ENCODE measurements around the gene COBLL1.

DNA sequence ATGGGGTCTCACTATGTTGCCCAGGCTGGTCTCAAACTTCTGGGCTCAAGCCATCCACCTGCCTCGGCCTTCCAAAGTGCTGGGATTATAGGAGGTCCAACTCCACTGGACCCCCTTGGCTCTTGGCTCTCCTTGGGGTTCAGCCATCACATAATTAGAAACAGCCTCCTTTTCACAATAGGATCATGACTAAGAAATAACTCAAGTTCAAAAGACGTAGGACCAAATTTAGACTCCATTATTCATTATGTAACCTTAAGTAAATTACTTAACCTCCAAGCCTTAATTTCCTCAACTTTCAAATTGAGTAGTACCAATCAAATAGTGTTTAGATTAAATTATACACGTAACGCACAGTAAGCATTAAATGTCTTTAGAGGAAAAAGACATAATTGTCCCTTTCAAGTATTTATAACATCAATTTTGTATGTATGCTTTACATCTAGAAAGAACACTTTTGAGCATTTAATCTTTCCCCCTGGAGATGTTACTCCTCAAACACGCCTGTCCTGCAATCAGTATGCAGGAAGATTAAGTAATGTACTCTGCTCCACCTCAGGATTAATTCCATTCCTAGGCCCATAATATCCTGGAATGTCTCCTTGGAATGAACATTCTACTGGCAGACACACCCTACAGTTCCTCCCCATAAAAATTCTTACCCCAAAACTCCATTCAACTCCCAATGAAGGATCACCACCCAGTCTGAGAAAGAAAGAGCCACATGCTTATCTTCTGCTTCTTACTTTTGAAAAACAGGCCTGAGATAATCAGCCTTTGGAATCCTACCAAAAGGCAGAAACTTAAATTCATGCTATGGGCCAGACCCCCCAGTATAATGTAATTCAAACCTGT is 49.1 kb downstream of the COBLL1 start:
- TF ChIP-seq CTCF (IDR thresholded peaks at IDR 0.05; ENCODE audit: low read length): no peak
- TF ChIP-seq EZH2 (IDR thresholded peaks at IDR 0.05; ENCODE audit: borderline replicate concordance, low read length): no peak

Measured in OCI-LY1 (cell line).